G401.6 (cell line): ENCODE results near the gene PLPPR5.
"Not testable (repeated sequence)": the region's sequence is repeated elsewhere in the genome, so short reads cannot be mapped to it uniquely, and the experiment has no call there.

Experiments used
- FAIRE-seq: peaks from 2 replicates; lab custom pipeline; 2012; peaks lifted over from hg19 to GRCh38; lab: Jason Lieb, UNC

The PLPPR5 gene

GRCh38 chr1:98919211-98919610, 85.5 kb downstream of the PLPPR5 start:
- FAIRE-seq: no peak

DNA sequence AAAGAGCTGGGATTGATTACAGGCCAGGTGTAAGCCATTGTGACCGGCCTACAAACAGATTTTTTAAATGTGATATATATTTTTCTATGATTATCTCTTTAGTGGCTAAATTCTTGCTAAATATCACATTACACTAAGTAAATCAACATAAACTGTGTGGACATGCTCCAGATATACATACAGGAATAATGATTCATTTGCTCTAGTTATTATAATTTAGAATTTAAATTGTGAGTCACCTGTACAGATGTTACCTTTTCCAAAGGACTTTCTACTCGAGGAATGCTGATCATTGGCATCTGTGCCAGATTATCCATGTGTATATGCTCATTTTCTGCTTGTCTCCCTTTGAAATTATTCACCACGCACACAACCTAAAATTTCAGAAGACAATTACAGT, 90.1 kb downstream of the PLPPR5 start:
- FAIRE-seq: no peak

DNA sequence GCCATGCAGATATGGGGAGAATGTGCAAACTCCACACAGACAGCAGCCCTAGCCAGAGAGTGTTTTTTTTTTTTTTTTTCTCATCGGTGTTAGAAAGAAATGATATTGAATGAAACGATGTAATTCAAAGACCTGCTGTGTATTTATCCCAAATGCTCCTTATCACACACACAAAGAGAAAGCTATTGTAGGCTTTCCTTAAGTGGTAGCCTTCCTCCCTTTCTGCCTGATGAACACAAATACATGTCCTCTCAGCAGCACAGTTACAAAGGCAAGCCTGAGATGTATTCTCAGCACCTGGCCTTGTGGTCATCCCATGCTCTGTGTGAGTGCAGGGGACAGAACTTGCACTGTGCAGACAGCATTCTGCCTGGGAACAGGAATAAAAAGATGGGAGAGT, 93.8 kb downstream of the PLPPR5 start:
- FAIRE-seq: no peak

GRCh38 chr1:98908980-98909379, 95.7 kb downstream of the PLPPR5 start:
- FAIRE-seq: no peak

GRCh38 chr1:98906809-98907208, 97.9 kb downstream of the PLPPR5 start:
- FAIRE-seq: no peak

GRCh38 chr1:98906361-98906760, 98.3 kb downstream of the PLPPR5 start:
- no peak for FAIRE-seq

GRCh38 chr1:98904684-98905083, 100.0 kb downstream of the PLPPR5 start:
- FAIRE-seq: no peak

- no peak for FAIRE-seq
These were observed 100.9 kb downstream of the PLPPR5 start for GRCh38 chr1:98903726-98904125.

DNA sequence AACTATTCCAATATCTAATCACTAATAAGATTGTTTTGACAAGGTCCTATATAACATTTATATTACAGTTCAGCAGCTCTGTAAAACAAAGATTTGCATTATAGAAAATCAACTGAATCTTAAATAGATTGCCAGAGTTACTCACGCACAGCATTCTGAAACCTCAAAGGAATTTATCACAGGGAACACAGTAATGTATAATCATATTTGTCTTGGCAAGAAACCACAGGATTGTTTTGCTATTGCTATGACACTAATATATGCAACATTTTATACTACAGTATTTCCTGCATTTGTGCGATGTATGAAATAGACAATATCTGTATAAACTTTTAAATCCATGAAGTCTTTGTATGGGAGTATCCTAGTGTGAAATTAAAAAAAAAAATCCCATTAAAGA, 101.4 kb downstream of the PLPPR5 start:
- no peak for FAIRE-seq

- FAIRE-seq: no peak
These were observed 105.7 kb downstream of the PLPPR5 start for GRCh38 chr1:98898940-98899339.

DNA sequence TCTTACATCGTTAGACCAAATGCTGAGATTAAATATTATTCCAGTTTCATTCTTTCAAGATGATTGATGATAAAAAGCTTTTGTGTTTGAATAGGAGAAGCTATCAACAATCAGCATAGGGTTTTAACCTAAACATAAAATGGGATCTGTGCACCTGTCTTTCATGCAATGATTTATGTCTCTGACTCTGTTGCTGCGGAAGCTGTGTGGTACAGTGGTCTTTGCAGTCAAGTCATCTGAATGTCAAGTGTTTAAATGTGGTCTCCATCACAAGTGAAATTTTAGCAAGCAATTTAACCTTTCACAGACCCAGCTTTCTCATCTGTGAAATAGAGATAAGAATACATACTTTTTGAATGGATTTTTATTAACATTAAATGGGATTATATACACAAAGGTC, 107.2 kb downstream of the PLPPR5 start:
- FAIRE-seq: no peak

GRCh38 chr1:98896711-98897445, 107.8 kb downstream of the PLPPR5 start:
- no peak for FAIRE-seq

DNA sequence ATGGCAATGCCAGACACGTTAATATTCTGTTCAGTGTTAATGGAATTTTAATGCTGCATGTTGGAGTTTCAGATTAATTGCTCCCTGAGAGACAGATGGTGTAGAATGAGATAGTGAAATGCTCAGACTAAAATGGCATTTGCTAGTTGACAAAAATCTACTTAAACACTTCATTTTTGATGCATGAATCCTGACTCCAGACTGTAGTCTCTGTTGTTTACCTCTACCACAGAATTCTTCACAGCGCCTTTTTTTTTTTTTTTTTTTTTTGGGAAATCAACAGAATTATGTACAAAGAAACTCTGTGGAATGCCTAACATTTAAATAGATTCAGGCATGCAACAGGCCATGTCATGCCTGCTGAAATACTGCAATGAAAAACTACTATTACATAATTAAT, 111.3 kb downstream of the PLPPR5 start:
- FAIRE-seq: no peak

- FAIRE-seq: no peak
These were observed 115.8 kb downstream of the PLPPR5 start for GRCh38 chr1:98888869-98889268.

GRCh38 chr1:98887507-98887906, 117.2 kb downstream of the PLPPR5 start:
- FAIRE-seq: no peak

DNA sequence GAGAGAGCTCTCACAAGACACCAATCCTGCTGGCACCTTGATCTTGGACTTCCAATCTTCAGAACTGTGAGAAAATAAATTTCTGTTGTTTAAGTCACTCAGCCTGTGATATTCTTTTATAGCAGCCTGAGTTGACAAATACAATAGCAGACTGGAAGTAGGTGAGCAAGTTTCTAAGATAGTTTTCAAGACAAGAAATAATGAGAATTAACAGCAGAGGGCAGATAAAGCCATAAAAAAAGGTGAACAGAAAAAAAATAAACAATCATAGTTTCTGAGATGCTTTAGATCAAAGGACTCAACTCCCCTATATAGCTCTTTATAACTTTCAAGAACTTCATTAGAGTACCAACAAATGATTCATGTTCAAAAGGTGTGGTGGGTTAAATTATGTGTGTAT, 119.8 kb downstream of the PLPPR5 start:
- FAIRE-seq: no peak

GRCh38 chr1:98881901-98882300, 122.8 kb downstream of the PLPPR5 start:
- FAIRE-seq: no peak

DNA sequence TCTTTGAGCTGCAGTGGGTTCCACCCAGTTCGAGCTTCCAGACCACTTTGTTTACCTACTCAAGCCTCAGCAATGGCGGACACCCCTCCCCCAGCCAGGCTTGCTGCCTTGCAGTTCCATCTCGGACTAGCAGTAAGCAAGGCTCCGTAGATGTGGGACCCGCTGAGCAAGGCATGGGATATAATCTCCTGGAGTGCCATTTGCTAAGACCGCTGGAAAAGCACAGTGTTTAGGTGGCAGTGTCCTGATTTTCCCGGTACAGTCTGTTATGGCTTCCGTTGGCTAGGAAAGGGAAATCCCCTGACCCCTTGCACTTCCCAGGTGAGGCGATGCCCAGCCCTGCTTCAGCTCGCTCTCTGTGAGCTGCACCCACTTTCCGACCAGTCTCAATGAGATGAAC, 123.4 kb downstream of the PLPPR5 start:
- not testable (repeated sequence) for FAIRE-seq

DNA sequence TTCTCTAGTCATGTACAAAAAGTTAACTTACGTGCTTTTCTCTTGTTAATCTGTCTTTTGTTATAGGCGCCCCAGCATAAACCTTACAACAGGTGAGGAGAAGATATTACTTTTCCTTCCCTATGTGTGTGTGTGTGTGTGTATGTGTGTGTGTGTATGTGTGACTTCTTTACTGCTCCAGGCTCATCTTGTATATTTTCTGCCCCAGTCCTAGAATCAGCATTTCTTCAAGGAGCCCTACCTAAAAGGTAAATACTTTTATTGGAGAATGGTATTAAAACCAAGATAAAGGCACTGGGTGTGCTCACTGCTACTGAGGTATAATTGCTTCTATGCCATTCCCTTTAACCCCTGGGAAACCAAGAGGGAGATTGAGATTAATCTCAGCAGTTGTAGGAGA, 129.8 kb downstream of the PLPPR5 start:
- no peak for FAIRE-seq

DNA sequence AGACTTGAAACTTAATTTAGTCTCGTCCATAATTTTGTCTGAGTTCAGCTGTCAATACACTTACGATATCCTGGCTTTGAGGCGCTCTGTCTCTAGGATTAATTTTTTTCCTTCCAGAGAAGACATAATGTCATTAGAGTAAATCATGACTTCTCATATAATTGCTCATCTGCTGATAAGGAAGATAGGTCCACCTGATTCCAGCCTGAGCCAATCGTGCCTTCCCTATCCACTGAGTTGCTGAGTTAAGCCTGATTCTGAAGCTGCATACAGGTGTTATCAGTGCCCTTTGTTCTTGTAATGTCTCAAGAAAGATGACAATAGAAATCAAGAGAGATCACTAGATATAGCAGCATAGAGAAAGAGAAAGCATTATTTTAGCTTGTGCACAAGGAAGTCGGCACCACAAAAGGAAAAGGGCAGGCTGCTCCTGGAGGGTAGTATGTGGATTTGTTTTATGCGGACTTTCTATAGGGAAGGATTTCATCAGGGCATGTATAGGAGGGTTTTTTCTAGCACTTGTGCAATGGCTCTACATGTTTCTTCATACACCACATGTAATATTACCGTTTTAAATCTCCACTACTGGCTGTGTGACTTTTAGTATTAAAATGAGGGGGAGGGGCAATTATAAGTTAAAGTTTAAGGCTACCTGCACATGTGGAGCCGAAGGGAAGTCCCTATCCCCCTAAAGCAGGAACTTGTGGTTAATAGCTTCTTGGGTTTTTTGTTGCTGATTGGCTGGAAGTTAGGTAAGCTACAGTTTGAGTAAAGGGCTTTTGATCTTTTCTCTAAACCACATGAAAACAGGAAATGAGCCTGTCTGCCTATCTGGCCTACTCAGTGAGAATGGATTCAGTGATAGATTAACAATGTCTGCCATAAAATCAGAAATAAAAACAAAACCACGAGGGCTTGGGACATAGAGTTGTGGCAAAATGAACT, 133.4 kb downstream of the PLPPR5 start:
- FAIRE-seq: no peak

DNA sequence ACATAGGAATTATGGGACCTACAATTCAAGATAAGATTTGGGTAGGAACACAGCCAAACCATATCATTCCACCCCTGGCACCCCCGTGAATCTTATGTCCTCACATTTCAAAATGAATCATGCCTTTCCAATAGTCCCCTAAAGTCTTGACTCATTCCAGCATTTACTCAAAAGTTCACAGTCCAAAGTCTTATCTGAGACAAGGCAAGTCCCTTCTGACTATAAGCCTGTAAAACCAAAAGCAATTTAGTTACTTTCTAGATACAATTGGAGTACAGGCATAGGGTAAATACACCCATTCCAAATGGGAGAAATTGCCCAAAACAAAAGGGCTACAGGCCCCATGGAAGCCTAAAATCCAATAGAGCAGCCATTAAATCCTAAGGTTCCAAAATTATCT, 138.9 kb downstream of the PLPPR5 start:
- no peak for FAIRE-seq

- no peak for FAIRE-seq
These were observed 144.3 kb downstream of the PLPPR5 start for GRCh38 chr1:98860329-98860728.

GRCh38 chr1:98854137-98854536, 150.5 kb downstream of the PLPPR5 start:
- no peak for FAIRE-seq
